Breast epithelium (tissue), 4 donors: ENCODE data around the gene SFMBT2. TPM values are rescaled to one million over a fixed set of nuclear protein-coding genes. Genes with fewer than 3 reads are reported as not detected.

Experiments used
- DNase-seq, 2 donors: peaks; one replicate each; pipeline ENCODE4 v3.0.0-alpha.2; 2019; ENCODE audit warnings: low spot score in 2 of 2
- H3K27ac ChIP-seq, 2 donors: fragments of 200-600 bp; sonication (generic) in 1 of 2; one replicate each; pipeline ENCODE4 v1.5.1; 2016 to 2019; ENCODE audit warnings: mild to moderate bottlenecking in 1 of 2
- H3K27me3 ChIP-seq, 2 donors: fragments of 200-600 bp; sonication (generic) in 1 of 2; one replicate each; pipeline versions ENCODE4 v1.5.1 to v1.6.0; 2017 to 2019; ENCODE audit warnings: control low read depth in 1 of 2, mild to moderate bottlenecking in 1 of 2
- H3K36me3 ChIP-seq: fragments of 200-600 bp; one replicate; pipeline ENCODE4 v1.5.1; 2019
- H3K4me1 ChIP-seq, 2 donors: fragments of 200-600 bp; sonication (generic); one replicate each; pipeline ENCODE4 v1.5.1; 2016 to 2019; ENCODE audit warnings: control low read depth in 1 of 2
- H3K4me3 ChIP-seq, 3 donors: fragments of 200-600 bp; sonication (generic); 1 replicate in 2 of 3; 2 replicates in 1 of 3; pipeline ENCODE4 v1.5.1; 2016 to 2019; ENCODE audit warnings: mild to moderate bottlenecking in 3 of 3, moderate library complexity in 2 of 3
- H3K9me3 ChIP-seq, 2 donors: fragments of 200-600 bp; sonication (generic) in 1 of 2; one replicate each; pipeline ENCODE4 v1.5.1; 2016 to 2019; ENCODE audit warnings: control low read depth in 1 of 2
- CTCF ChIP-seq, 3 donors: fragments of 450-650 bp; IDR thresholded peaks; one replicate each; pipeline ENCODE4 v1.5.1; 2016 to 2017; ENCODE audit warnings: antibody characterized with exemption in 3 of 3, mild to moderate bottlenecking in 3 of 3, moderate library complexity in 3 of 3
- POLR2A ChIP-seq: fragments of 450-650 bp; IDR thresholded peaks from one replicate; pipeline ENCODE4 v1.6.1; 2016; ENCODE audit warnings: antibody characterized with exemption, mild to moderate bottlenecking, moderate library complexity
- POLR2AphosphoS5 ChIP-seq, 3 donors: sonication (generic); formaldehyde crosslinking; IDR thresholded peaks; one replicate each; pipeline ENCODE4 v1.6.1; 2017; ENCODE audit warnings: antibody characterized with exemption in 3 of 3
- intact Hi-C: fragments of 100-400 bp; cut with DNase I; formaldehyde crosslinking; loops from one replicate; pipeline ENCODE4 v1.15.1; 2023; ENCODE audit warnings: low total_unique reads
- total RNA-seq, 3 donors: library from RNA; depleted of rRNA; stranded (reverse); fragments of >200 nt; gene quantifications; one replicate each; pipeline ENCODE4 v1.1.0, GENCODE V29; 2016

The SFMBT2 gene
- total RNA-seq, 3 donors from 2014 or later: 3.5 to 32.8 (median 22.8) TPM

GRCh38 chr10:7123774-7124173 is 287.1 kb downstream of the SFMBT2 start:
- no peak overlapping the region for H3K4me3 ChIP-seq
- H3K27me3 ChIP-seq: no peaks in the 10 kb centered on the region
- intact Hi-C loops: no loop called here
- no peaks in the 10 kb centered on the region for H3K4me1 ChIP-seq
- DNase-seq: no peak
- TF ChIP-seq CTCF (IDR thresholded peaks at IDR 0.05): no peak
- no peaks in the 10 kb centered on the region for H3K9me3 ChIP-seq
- H3K27ac ChIP-seq: no peak overlapping the region
- no peaks in the 10 kb centered on the region for H3K36me3 ChIP-seq

GRCh38 chr10:7122561-7122960 is 288.3 kb downstream of the SFMBT2 start:
- no peaks in the 10 kb centered on the region for H3K36me3 ChIP-seq
- no peak for DNase-seq
- no peaks in the 10 kb centered on the region for H3K9me3 ChIP-seq
- no peaks in the 10 kb centered on the region for H3K27me3 ChIP-seq
- H3K27ac ChIP-seq: no peak overlapping the region
- no peak overlapping the region for H3K4me3 ChIP-seq
- no peaks in the 10 kb centered on the region for H3K4me1 ChIP-seq
- TF ChIP-seq CTCF (IDR thresholded peaks at IDR 0.05) (no peak), POLR2A (no peak), POLR2AphosphoS5 (IDR thresholded peaks at IDR 0.05) (no peak)
- intact Hi-C loops: no loop called here

- H3K4me3 ChIP-seq: no peak overlapping the region
- intact Hi-C loops: no loop called here
These were observed 289.6 kb downstream of the SFMBT2 start for GRCh38 chr10:7121154-7121797.

GRCh38 chr10:7119325-7120015 is 291.4 kb downstream of the SFMBT2 start:
- intact Hi-C loops: no loop called here
- Histone ChIP-seq H3K27ac (no peak overlapping the region), H3K36me3 (no peaks in the 10 kb centered on the region), H3K9me3 (no peaks in the 10 kb centered on the region), H3K27me3 (no peaks in the 10 kb centered on the region), H3K4me1 (no peaks in the 10 kb centered on the region), H3K4me3 (no peak overlapping the region)
- DNase-seq: no peak
- TF ChIP-seq CTCF (IDR thresholded peaks at IDR 0.05) (no peak), POLR2AphosphoS5 (IDR thresholded peaks at IDR 0.05) (no peak), POLR2A (no peak)

More at GRCh38 chr10:7121154-7121797, 289.6 kb downstream of the SFMBT2 start:
- Histone ChIP-seq H3K4me1 (no peaks in the 10 kb centered on the region), H3K36me3 (no peaks in the 10 kb centered on the region), H3K27me3 (no peaks in the 10 kb centered on the region), H3K27ac (no peak overlapping the region), H3K9me3 (no peaks in the 10 kb centered on the region)
- no peak for DNase-seq
- TF ChIP-seq CTCF (IDR thresholded peaks at IDR 0.05) (peak in 2 of 3 donors; percentile 42 to 43), POLR2AphosphoS5 (IDR thresholded peaks at IDR 0.05) (no peak)

GRCh38 chr10:7117806-7118674 is 292.8 kb downstream of the SFMBT2 start:
- DNase-seq: no peak
- Histone ChIP-seq H3K36me3 (no peaks in the 10 kb centered on the region), H3K27ac (no peak overlapping the region), H3K4me1 (no peaks in the 10 kb centered on the region), H3K4me3 (no peak overlapping the region), H3K27me3 (no peaks in the 10 kb centered on the region), H3K9me3 (no peaks in the 10 kb centered on the region)
- intact Hi-C loops: no loop called here
- no peak for TF ChIP-seq POLR2AphosphoS5 (IDR thresholded peaks at IDR 0.05)
- no peak for TF ChIP-seq CTCF (IDR thresholded peaks at IDR 0.05)
- no peak for TF ChIP-seq POLR2A
